ENCODE results near the gene CHRNA1. TPM values are rescaled to one million over a fixed set of nuclear protein-coding genes. Genes with fewer than 3 reads are reported as not detected.

CHRNA1 gene
- total RNA-seq, 6 experiments from 2014 or later, result 0.14 TPM; not detected in 5

DNA sequence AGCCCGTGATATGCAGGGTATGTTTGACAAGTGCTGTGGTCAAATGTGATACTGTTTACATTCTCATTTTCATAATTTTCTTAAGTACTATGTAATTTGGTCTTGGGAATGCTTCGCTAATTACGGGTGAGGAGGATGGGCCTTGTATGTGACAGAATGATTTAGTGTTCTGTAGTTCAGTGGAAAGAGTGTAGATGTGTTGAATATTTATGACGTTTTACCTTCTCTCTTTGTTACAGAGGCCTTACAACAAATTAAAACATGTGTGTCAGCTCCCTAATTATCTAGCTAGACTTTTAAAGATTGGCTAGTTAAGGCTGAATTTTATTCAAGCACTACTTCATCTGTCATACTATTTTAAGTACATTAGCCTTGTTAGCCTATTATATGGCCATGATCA, 10.6 kb upstream of the CHRNA1 start:
- TF ChIP-seq, protein P1, sequence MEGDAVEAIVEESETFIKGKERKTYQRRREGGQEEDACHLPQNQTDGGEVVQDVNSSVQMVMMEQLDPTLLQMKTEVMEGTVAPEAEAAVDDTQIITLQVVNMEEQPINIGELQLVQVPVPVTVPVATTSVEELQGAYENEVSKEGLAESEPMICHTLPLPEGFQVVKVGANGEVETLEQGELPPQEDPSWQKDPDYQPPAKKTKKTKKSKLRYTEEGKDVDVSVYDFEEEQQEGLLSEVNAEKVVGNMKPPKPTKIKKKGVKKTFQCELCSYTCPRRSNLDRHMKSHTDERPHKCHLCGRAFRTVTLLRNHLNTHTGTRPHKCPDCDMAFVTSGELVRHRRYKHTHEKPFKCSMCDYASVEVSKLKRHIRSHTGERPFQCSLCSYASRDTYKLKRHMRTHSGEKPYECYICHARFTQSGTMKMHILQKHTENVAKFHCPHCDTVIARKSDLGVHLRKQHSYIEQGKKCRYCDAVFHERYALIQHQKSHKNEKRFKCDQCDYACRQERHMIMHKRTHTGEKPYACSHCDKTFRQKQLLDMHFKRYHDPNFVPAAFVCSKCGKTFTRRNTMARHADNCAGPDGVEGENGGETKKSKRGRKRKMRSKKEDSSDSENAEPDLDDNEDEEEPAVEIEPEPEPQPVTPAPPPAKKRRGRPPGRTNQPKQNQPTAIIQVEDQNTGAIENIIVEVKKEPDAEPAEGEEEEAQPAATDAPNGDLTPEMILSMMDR (IDR thresholded peaks at IDR 0.05), result no peak
- Mint-ChIP-seq H3K9me3 (no peaks in the 10 kb centered on the region), H3K27ac (no peak overlapping the region; the same call in 1 of the 2 replicates), H3K4me3 (no peak overlapping the region), H3K36me3 (ENCODE audit: low read depth) (no peaks in the 10 kb centered on the region), H3K4me1 (ENCODE audit: low read depth) (peaks cover 75% of the 10 kb centered on the region), H3K27me3 (ENCODE audit: insufficient read depth) (peaks cover 2% of the 10 kb centered on the region; the same call in 1 of the 2 replicates)
- DNase-seq, result no peak

DNA sequence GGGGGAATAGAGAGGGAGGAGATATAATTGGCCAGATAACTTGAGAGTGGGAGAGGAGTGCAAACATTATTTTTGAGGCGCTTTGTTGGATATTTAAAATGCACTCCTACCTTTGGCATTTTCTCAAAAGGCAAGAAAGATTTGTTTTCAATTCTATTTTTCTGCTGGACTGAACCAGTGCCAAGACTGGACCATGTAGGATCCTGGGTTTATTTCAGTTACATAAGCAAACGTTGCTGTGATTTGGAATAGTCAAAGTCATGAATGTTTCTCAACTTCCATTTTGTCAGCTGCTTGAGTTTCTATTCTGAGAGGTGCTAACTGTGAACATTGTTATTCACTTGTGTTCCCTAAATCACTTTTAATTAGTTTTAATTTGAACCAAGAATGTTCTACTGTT, 8.9 kb upstream of the CHRNA1 start:
- Mint-ChIP-seq H3K4me1 (ENCODE audit: low read depth) (peaks cover 58% of the 10 kb centered on the region), H3K27ac (peak overlapping the region; percentile 0; the same call in 1 of the 2 replicates), H3K4me3 (no peak overlapping the region), H3K9me3 (no peaks in the 10 kb centered on the region), H3K36me3 (ENCODE audit: low read depth) (no peaks in the 10 kb centered on the region), H3K27me3 (ENCODE audit: insufficient read depth) (peaks cover 2% of the 10 kb centered on the region)
- TF ChIP-seq, protein P1 (IDR thresholded peaks at IDR 0.05), result no peak
- DNase-seq, result no peak

DNA sequence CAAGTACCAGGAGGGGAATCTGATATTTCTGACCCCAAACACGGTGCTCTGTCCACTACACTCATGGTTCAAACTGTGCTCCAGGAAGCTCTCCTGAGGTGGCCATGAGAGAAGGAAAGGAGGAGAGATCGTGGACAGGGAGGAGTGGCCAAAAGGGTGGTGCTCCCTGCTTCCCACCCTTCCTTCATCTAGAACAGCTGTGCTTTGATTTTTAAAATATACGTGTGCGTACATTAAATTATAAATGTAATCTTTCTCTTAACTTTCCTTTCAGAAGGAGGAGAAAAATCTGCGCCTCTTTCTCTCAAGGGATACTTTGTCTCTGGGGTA, 8.2 kb upstream of the CHRNA1 start:
- H3K4me3 Mint-ChIP-seq, result no peak overlapping the region
- no peaks in the 10 kb centered on the region for H3K36me3 Mint-ChIP-seq (ENCODE audit: low read depth)
- H3K4me1 Mint-ChIP-seq (ENCODE audit: low read depth), result peaks cover 54% of the 10 kb centered on the region

DNA sequence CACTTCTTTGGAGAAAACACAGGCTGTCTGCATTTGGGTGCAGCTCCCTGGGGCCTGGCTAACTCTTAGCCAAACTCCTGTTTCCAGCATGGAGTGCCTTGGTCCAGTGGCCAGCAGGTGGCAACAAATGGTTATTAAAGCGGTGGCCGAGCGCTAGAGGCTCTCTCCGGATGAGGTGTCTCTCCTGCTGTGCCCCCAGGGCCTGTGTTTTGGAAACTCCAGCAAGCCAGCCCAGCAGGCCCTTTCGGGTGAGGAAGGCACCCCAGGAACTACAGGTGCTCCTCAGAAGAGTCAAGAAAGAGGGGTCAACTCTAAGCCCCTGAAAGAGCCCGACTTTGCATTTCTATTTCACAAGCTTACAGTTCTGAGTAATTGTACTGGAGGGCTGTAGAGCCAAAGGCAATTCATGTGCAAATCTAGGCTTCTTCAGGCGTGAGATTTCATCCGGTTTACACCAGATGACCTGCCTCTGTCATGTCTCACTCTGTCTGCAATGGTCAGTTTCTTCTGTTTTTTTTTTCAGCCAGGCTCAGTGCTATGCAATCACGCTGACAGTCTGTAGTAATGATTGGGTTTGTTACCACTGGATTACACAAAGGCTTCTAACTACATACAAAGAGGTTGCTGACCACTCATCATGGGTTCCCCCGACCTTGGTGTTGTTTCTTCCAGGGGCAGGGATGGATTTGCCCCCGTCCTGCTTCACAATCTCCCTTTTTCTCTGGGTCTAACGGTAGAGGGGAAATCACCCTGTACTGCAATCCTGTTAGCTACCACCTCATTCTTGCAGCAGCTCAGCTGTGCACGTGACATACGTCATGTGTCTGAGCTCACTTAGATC, 7.6 kb upstream of the CHRNA1 start:
- Mint-ChIP-seq H3K27me3 (ENCODE audit: insufficient read depth) (no peaks in the 10 kb centered on the region; the same call in 1 of the 2 replicates), H3K36me3 (ENCODE audit: low read depth) (no peaks in the 10 kb centered on the region), H3K4me1 (ENCODE audit: low read depth) (peaks cover 50% of the 10 kb centered on the region), H3K4me3 (peak overlapping the region; percentile 29; the same call in 1 of the 2 replicates), H3K27ac (peak overlapping the region; percentile 84), H3K9me3 (no peaks in the 10 kb centered on the region)
- DNase-seq, result peak; percentile 83
- TF ChIP-seq, protein P1 (IDR thresholded peaks at IDR 0.05), result peak; percentile 95

More for the DNA sequence above, 8.2 kb upstream of the CHRNA1 start:
- Mint-ChIP-seq H3K9me3 (no peaks in the 10 kb centered on the region), H3K27ac (peak overlapping the region; percentile 84), H3K27me3 (ENCODE audit: insufficient read depth) (no peaks in the 10 kb centered on the region; the same call in 1 of the 2 replicates)
- TF ChIP-seq, protein P1 (IDR thresholded peaks at IDR 0.05), result no peak
- DNase-seq, result no peak

DNA sequence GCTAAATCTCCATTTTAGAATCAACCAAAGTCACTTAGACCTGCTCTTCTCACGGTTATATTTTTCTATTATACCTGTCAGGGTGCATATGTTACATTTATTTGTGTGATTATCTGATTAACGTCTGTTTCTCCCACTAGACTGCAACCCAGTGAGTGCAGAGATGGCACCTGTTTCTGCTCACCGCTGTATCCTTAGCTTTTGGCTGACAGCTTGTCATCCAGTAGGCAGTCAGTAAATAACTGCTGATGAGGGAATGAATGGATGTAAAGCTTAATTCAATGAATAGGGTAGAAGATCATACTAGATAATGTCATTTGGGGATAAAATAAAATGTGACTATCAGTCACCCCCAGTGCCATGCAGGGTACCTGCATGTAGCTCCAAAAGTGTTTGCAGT, 6.9 kb upstream of the CHRNA1 start:
- no peak for DNase-seq
- H3K27ac Mint-ChIP-seq, result no peak overlapping the region
- H3K36me3 Mint-ChIP-seq (ENCODE audit: low read depth), result no peaks in the 10 kb centered on the region
- no peaks in the 10 kb centered on the region for H3K9me3 Mint-ChIP-seq
- H3K27me3 Mint-ChIP-seq (ENCODE audit: insufficient read depth), result no peaks in the 10 kb centered on the region; the same call in 1 of the 2 replicates
- H3K4me3 Mint-ChIP-seq, result no peak overlapping the region
- TF ChIP-seq, protein P1 (IDR thresholded peaks at IDR 0.05), result no peak
- H3K4me1 Mint-ChIP-seq (ENCODE audit: low read depth), result peaks cover 47% of the 10 kb centered on the region

Data from HFFc6 (cell line).